ENCODE results near the gene LIG3. TPM values are rescaled to one million over a fixed set of nuclear protein-coding genes. Genes with fewer than 3 reads are reported as not detected.

Gene LIG3
- total and polyA plus RNA-seq, 2 experiments from 2014 or later = 16.4 to 119 TPM

DNA sequence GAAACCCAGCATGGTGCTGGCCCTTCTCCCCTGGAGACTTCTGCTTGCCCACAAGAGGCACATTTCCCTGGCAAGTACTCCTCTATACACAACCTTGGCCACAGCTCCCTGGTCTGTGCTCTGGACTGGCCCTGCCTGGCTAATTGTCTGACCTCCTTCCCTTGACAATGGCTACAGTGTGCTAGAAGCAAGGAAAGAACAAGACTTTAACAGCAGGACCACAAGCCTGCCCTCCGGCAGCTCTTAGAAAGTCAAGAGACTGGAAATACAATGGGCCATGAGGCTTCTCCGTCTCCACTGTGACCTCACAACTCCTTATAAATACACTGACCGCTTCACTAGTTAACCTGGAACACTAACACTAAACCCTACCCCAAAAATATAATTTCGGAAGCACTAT is 36.7 kb downstream of the LIG3 start:
- no peak for ATAC-seq
- Histone ChIP-seq H3K4me2 (no peak overlapping the region), H3K27me3 (ENCODE audit: insufficient read depth) (no peaks in the 10 kb centered on the region), H4K20me1 (replicated peaks; ENCODE audit: insufficient read depth) (no peaks in the 10 kb centered on the region), H3K4me3 (no peak overlapping the region), H3K79me2 (replicated peaks; ENCODE audit: insufficient read depth) (no peaks in the 10 kb centered on the region), H3F3A (replicated peaks; ENCODE audit: low read depth) (no peaks in the 10 kb centered on the region), H3K27ac (ENCODE audit: low read depth) (no peak overlapping the region), H3K4me1 (ENCODE audit: insufficient read depth) (no peaks in the 10 kb centered on the region), H2AFZ (no peak overlapping the region), H3K36me3 (ENCODE audit: insufficient read depth) (no peaks in the 10 kb centered on the region), H3K9me2 (ENCODE audit: insufficient read depth) (no peaks in the 10 kb centered on the region)
- Mint-ChIP-seq H3K36me3 (ENCODE audit: low read depth) (peaks cover 6% of the 10 kb centered on the region; the same call in 2 of the 3 replicates), H3K27ac (no peak overlapping the region; the same call in 1 of the 2 replicates), H3K4me3 (no peak overlapping the region), H3K9me3 (no peaks in the 10 kb centered on the region), H3K27me3 (ENCODE audit: insufficient read depth, low read depth, poor library complexity) (peaks cover 2% of the 10 kb centered on the region), H3K4me1 (peaks cover 3% of the 10 kb centered on the region; the same call in 2 of the 3 replicates)
- no peak for TF ChIP-seq JUNB (IDR thresholded peaks at IDR 0.05; ENCODE audit: unreplicated experiment)
- no peak for TF ChIP-seq STAT1 (IDR thresholded peaks at IDR 0.05; ENCODE audit: unreplicated experiment)
- TF ChIP-seq, protein P1, sequence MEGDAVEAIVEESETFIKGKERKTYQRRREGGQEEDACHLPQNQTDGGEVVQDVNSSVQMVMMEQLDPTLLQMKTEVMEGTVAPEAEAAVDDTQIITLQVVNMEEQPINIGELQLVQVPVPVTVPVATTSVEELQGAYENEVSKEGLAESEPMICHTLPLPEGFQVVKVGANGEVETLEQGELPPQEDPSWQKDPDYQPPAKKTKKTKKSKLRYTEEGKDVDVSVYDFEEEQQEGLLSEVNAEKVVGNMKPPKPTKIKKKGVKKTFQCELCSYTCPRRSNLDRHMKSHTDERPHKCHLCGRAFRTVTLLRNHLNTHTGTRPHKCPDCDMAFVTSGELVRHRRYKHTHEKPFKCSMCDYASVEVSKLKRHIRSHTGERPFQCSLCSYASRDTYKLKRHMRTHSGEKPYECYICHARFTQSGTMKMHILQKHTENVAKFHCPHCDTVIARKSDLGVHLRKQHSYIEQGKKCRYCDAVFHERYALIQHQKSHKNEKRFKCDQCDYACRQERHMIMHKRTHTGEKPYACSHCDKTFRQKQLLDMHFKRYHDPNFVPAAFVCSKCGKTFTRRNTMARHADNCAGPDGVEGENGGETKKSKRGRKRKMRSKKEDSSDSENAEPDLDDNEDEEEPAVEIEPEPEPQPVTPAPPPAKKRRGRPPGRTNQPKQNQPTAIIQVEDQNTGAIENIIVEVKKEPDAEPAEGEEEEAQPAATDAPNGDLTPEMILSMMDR (conservative IDR thresholded peaks at IDR 0.05; ENCODE audit: low read depth in 2 of 2) = no peak
- TF ChIP-seq ZNF331 (CRISPR knock-in tag; IDR thresholded peaks at IDR 0.05; ENCODE audit: low read depth) = no peak
- DNase-seq (ENCODE audit: low spot score) = no peak

DNA sequence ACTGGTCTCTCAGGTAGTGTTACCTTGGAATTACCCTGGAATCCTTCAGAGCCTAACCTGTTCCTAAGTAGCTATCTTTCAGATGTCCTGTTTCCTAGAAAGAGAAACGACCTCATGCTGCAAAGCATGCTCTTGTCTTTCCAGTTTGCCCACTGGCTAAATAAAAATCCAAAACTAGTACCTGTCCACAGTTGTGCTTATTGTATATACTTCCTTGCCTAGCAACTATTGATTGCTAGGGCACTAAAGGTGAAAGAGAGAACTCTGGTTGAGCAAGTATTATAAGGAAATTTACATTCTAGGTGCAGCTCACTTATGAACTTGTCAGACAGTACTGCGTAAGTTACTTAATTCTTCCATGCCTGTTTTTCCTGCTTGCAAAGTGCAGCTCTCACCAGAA is 38.5 kb downstream of the LIG3 start:
- Histone ChIP-seq H3K36me3 (ENCODE audit: insufficient read depth) (no peaks in the 10 kb centered on the region), H3K4me3 (no peak overlapping the region), H4K20me1 (replicated peaks; ENCODE audit: insufficient read depth) (no peaks in the 10 kb centered on the region), H3K27me3 (ENCODE audit: insufficient read depth) (no peaks in the 10 kb centered on the region), H3K4me2 (no peak overlapping the region), H3K27ac (ENCODE audit: low read depth) (no peak overlapping the region), H2AFZ (no peak overlapping the region), H3K4me1 (ENCODE audit: insufficient read depth) (no peaks in the 10 kb centered on the region), H3K9me2 (ENCODE audit: insufficient read depth) (no peaks in the 10 kb centered on the region), H3F3A (replicated peaks; ENCODE audit: low read depth) (no peaks in the 10 kb centered on the region), H3K79me2 (replicated peaks; ENCODE audit: insufficient read depth) (no peaks in the 10 kb centered on the region)
- Mint-ChIP-seq H3K4me3 (no peak overlapping the region), H3K27me3 (ENCODE audit: insufficient read depth, low read depth, poor library complexity) (peaks cover 2% of the 10 kb centered on the region), H3K36me3 (ENCODE audit: low read depth) (peaks cover 6% of the 10 kb centered on the region; the same call in 2 of the 3 replicates), H3K27ac (no peak overlapping the region), H3K4me1 (no peaks in the 10 kb centered on the region), H3K9me3 (no peaks in the 10 kb centered on the region)
- ATAC-seq (no peak), DNase-seq (ENCODE audit: low spot score) (no peak)
- TF ChIP-seq JUNB (IDR thresholded peaks at IDR 0.05; ENCODE audit: unreplicated experiment) = no peak
- TF ChIP-seq, protein P2, sequence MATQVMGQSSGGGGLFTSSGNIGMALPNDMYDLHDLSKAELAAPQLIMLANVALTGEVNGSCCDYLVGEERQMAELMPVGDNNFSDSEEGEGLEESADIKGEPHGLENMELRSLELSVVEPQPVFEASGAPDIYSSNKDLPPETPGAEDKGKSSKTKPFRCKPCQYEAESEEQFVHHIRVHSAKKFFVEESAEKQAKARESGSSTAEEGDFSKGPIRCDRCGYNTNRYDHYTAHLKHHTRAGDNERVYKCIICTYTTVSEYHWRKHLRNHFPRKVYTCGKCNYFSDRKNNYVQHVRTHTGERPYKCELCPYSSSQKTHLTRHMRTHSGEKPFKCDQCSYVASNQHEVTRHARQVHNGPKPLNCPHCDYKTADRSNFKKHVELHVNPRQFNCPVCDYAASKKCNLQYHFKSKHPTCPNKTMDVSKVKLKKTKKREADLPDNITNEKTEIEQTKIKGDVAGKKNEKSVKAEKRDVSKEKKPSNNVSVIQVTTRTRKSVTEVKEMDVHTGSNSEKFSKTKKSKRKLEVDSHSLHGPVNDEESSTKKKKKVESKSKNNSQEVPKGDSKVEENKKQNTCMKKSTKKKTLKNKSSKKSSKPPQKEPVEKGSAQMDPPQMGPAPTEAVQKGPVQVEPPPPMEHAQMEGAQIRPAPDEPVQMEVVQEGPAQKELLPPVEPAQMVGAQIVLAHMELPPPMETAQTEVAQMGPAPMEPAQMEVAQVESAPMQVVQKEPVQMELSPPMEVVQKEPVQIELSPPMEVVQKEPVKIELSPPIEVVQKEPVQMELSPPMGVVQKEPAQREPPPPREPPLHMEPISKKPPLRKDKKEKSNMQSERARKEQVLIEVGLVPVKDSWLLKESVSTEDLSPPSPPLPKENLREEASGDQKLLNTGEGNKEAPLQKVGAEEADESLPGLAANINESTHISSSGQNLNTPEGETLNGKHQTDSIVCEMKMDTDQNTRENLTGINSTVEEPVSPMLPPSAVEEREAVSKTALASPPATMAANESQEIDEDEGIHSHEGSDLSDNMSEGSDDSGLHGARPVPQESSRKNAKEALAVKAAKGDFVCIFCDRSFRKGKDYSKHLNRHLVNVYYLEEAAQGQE (IDR thresholded peaks at IDR 0.05; ENCODE audit: unreplicated experiment) = no peak
- no peak for TF ChIP-seq EZH2 (IDR thresholded peaks at IDR 0.05; ENCODE audit: low read depth, unreplicated experiment)
- no peak for TF ChIP-seq NANOG (IDR thresholded peaks at IDR 0.05; ENCODE audit: borderline replicate concordance)
- TF ChIP-seq, protein P3, sequence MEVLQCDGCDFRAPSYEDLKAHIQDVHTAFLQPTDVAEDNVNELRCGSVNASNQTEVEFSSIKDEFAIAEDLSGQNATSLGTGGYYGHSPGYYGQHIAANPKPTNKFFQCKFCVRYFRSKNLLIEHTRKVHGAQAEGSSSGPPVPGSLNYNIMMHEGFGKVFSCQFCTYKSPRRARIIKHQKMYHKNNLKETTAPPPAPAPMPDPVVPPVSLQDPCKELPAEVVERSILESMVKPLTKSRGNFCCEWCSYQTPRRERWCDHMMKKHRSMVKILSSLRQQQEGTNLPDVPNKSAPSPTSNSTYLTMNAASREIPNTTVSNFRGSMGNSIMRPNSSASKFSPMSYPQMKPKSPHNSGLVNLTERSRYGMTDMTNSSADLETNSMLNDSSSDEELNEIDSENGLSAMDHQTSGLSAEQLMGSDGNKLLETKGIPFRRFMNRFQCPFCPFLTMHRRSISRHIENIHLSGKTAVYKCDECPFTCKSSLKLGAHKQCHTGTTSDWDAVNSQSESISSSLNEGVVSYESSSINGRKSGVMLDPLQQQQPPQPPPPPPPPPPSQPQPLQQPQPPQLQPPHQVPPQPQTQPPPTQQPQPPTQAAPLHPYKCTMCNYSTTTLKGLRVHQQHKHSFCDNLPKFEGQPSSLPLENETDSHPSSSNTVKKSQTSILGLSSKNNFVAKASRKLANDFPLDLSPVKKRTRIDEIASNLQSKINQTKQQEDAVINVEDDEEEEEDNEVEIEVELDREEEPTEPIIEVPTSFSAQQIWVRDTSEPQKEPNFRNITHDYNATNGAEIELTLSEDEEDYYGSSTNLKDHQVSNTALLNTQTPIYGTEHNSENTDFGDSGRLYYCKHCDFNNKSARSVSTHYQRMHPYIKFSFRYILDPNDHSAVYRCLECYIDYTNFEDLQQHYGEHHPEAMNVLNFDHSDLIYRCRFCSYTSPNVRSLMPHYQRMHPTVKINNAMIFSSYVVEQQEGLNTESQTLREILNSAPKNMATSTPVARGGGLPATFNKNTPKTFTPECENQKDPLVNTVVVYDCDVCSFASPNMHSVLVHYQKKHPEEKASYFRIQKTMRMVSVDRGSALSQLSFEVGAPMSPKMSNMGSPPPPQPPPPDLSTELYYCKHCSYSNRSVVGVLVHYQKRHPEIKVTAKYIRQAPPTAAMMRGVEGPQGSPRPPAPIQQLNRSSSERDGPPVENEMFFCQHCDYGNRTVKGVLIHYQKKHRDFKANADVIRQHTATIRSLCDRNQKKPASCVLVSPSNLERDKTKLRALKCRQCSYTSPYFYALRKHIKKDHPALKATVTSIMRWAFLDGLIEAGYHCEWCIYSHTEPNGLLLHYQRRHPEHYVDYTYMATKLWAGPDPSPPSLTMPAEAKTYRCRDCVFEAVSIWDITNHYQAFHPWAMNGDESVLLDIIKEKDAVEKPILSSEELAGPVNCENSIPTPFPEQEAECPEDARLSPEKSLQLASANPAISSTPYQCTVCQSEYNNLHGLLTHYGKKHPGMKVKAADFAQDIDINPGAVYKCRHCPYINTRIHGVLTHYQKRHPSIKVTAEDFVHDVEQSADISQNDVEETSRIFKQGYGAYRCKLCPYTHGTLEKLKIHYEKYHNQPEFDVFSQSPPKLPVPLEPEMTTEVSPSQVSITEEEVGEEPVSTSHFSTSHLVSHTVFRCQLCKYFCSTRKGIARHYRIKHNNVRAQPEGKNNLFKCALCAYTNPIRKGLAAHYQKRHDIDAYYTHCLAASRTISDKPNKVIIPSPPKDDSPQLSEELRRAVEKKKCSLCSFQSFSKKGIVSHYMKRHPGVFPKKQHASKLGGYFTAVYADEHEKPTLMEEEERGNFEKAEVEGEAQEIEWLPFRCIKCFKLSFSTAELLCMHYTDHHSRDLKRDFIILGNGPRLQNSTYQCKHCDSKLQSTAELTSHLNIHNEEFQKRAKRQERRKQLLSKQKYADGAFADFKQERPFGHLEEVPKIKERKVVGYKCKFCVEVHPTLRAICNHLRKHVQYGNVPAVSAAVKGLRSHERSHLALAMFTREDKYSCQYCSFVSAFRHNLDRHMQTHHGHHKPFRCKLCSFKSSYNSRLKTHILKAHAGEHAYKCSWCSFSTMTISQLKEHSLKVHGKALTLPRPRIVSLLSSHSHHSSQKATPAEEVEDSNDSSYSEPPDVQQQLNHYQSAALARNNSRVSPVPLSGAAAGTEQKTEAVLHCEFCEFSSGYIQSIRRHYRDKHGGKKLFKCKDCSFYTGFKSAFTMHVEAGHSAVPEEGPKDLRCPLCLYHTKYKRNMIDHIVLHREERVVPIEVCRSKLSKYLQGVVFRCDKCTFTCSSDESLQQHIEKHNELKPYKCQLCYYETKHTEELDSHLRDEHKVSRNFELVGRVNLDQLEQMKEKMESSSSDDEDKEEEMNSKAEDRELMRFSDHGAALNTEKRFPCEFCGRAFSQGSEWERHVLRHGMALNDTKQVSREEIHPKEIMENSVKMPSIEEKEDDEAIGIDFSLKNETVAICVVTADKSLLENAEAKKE (CRISPR knock-in tag; IDR thresholded peaks at IDR 0.05) = no peak
- no peak for TF ChIP-seq POLR2AphosphoS5 (IDR thresholded peaks at IDR 0.05; ENCODE audit: low read depth)
- TF ChIP-seq CREB1 (CRISPR knock-in tag; IDR thresholded peaks at IDR 0.05; ENCODE audit: low read depth) = no peak
